ENCODE measurements around the gene SUMF2. TPM values are rescaled to one million over a fixed set of nuclear protein-coding genes. Genes with fewer than 3 reads are reported as not detected.

SUMF2 gene
- total and polyA plus RNA-seq, 2 donors (not counting 3 experiments of a cell fraction or from before 2014, with no cell fraction given): 91.3 to 110 TPM

- ChIA-PET POLR2A (no interaction called here), CTCF (interaction anchor here (1.0 to 1.5 kb wide), 4 partner anchors 10 to 52 kb away, joined by 3 to 6 read pairs (median 4); partner anchors contain the start of genes CCT6A and PSPH)
- Histone ChIP-seq H3K4me1 (ENCODE audit: control insufficient read depth, extremely low read depth, insufficient read depth, low read length) (no peaks in the 10 kb centered on the region), H3K9ac (replicated peaks; ENCODE audit: extremely low read depth, insufficient read depth, low read length) (no peak overlapping the region), H3K9me3 (replicated peaks; ENCODE audit: control insufficient read depth, insufficient read depth, low read length) (no peaks in the 10 kb centered on the region), H3K4me3 (replicated peaks in 1 of 3; ENCODE audit: insufficient read depth in 1 of 3, low read depth in 1 of 3, low read length in 3 of 3) (no peak overlapping the region), H3K9me1 (replicated peaks; ENCODE audit: control insufficient read depth, extremely low read depth, insufficient read depth, low read length) (no peaks in the 10 kb centered on the region), H3K27me3 (ENCODE audit: control insufficient read depth in 2 of 2, insufficient read depth in 2 of 2, low read length in 2 of 2) (no peaks in the 10 kb centered on the region), H2AFZ (ENCODE audit: low read depth, low read length) (no peak overlapping the region), H3K27ac (ENCODE audit: insufficient read depth, low read depth, low read length) (no peak overlapping the region), H3K36me3 (ENCODE audit: control insufficient read depth in 2 of 2, extremely low read depth in 1 of 2, insufficient read depth in 2 of 2, low read length in 2 of 2) (peaks cover 0 to 3% of the 10 kb centered on the region in 2 experiments), H3K4me2 (ENCODE audit: insufficient read depth, low read length) (no peak overlapping the region), H4K20me1 (replicated peaks; ENCODE audit: control insufficient read depth, extremely low read depth, insufficient read depth, low read length) (no peaks in the 10 kb centered on the region), H3K79me2 (ENCODE audit: control insufficient read depth, insufficient read depth, low read length) (no peaks in the 10 kb centered on the region)
- FAIRE-seq (no peak), DNase-seq (ENCODE audit: low read depth, low spot score) (no peak)
- TF ChIP-seq FOS (IDR thresholded peaks at IDR 0.05; ENCODE audit: borderline replicate concordance, insufficient read depth, low read length) (no peak), POLR2A (IDR thresholded peaks at IDR 0.05; ENCODE audit: low read depth, low read length) (no peak), JUN (IDR thresholded peaks at IDR 0.05; ENCODE audit: borderline replicate concordance, insufficient read depth, insufficient read length, low read depth) (no peak), POLR2AphosphoS5 (IDR thresholded peaks at IDR 0.05; ENCODE audit: insufficient read depth, low read depth, low read length) (no peak), EZH2 (IDR thresholded peaks at IDR 0.05; ENCODE audit: borderline replicate concordance, low read depth, low read length, severe bottlenecking) (no peak), MYC (IDR thresholded peaks at IDR 0.05; ENCODE audit: low read depth, low read length) (no peak), MAX (IDR thresholded peaks at IDR 0.05; ENCODE audit: insufficient read depth, insufficient read length) (no peak), CTCF (IDR thresholded peaks at IDR 0.05; ENCODE audit: extremely low read depth in 1 of 2, insufficient read depth in 1 of 2, low read depth in 1 of 2, low read length in 2 of 2) (no peak)
- no TSS peak for BruUV-seq (replicated peaks)
- dilution Hi-C loops (cut with MboI; ENCODE audit: extremely low pct_ligation_motif_present, low sequenced_read_pairs) (no loop called here), intact Hi-C loops (cut with micrococcal nuclease) (no loop called here)
Measured at GRCh38 chr7:56026538-56026937, 37.5 kb upstream of the SUMF2 start.
